Endothelial cell of coronary artery (primary cell): ENCODE data around the gene CCDC172. TPM values are rescaled to one million over a fixed set of nuclear protein-coding genes. Genes with fewer than 3 reads are reported as not detected.

Experiments
- total RNA-seq: library from RNA; depleted of rRNA; stranded (reverse); fragments of >200 nt; gene quantifications from 2 replicates; pipeline ENCODE4 v1.2.3, GENCODE V29; 2014

CCDC172 gene, protein sequence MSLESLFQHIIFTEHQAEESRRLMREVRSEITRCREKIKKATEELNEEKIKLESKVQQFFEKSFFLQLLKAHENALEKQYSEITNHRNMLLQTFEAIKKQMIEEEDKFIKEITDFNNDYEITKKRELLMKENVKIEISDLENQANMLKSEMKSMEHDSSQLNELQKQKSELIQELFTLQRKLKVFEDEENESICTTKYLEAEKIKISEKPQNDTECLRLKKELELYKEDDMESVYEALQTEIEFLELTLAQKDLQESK
- not detected in 2 replicates for total RNA-seq

GRCh38 chr10:116324227-116324950 lies at the start of gene CCDC172:
Gene CCDC172 (plus strand): TSS chr10:116324448. CDS start chr10:116325012, 564 bp downstream.

DNA sequence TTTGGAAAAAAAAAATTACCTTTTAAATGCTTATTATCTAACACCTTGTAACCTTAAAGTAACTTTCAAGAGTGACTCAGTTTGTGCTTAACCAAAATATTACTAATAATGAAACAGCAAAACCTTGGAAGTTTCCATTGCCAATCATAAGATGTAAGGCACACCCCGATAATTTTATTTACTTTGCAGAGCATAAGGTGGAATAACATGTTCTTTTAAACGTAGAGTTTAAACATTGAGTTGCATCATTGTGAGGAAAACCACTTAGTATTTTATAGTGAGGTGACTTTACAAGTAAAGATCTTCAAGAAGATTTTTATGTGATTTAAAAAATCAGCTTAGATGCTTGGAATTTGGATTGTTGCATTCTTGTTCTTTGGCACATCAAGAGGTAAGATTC lies 103.4 kb downstream of the CCDC172 start, which contains the start of gene PNLIPRP3:
PNLIPRP3 (plus strand) TSS at position 177 of the 400 bp plus-strand sequence; CDS start at position 343, 166 bp downstream.

Other genes with a start within 250 kb of the CCDC172 start
- gene GFRA1, start 51.2 kb upstream of the CCDC172 start, total RNA-seq, result 3.7 TPM in 1 of 2 replicates, not detected in the other
- gene PNLIPRP3, start 103.4 kb downstream of the CCDC172 start, total RNA-seq, result not detected in 2 replicates
- not detected in 2 replicates for gene PNLIP, start 221.5 kb downstream of the CCDC172 start, total RNA-seq